ENCODE measurements around the gene GINS2.
A peak's percentile ranks its signal among the peaks of the same experiment; 100 is the strongest.

The GINS2 gene

DNA sequence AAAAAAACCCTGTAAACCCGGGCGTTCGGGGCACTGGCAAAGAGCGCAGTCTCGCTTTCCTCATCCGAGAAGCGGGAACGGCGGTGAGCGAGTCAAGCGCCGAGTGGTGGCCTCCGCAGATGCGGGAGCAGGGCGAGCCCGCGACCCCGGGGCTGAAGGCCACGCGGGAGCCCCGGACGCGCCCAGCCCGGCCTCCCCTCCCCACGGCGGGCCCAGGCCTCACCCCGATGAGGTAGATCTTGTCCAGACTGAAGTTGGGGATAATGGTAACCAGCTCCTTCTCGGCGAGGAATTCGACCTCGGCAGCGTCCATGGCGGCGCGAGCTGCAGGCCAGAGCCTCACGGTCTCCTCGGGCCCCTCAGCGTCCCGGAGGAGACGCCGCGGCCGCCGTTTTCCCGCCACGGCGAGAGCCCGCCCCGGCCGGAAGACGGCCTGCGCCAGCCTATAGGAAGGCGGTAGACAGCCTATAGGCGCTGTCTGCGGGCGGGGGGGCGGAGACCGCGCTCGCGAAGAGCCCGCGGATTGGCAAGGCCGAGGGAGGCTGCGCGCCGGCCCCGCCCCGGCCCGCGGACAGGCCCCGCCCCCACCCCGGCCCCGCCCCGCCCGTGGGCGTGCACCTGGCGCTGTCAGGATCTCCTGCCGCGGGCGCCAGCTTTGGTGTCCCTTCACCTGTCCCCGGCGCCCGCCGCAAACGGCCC lies at the start of gene GINS2:
Gene GINS2 (minus strand): TSS at position 369 of the 699 bp plus-strand sequence. CDS start 56 bp downstream, at position 313.
- peak within 1 kb of the TSS; percentile 59 for H3K4me3 ChIP-seq (ENCODE audit: low read depth, low read length)
- DNase-seq (ENCODE audit: low read depth, low spot score) = peak; percentile 91
- TF ChIP-seq, protein P1, sequence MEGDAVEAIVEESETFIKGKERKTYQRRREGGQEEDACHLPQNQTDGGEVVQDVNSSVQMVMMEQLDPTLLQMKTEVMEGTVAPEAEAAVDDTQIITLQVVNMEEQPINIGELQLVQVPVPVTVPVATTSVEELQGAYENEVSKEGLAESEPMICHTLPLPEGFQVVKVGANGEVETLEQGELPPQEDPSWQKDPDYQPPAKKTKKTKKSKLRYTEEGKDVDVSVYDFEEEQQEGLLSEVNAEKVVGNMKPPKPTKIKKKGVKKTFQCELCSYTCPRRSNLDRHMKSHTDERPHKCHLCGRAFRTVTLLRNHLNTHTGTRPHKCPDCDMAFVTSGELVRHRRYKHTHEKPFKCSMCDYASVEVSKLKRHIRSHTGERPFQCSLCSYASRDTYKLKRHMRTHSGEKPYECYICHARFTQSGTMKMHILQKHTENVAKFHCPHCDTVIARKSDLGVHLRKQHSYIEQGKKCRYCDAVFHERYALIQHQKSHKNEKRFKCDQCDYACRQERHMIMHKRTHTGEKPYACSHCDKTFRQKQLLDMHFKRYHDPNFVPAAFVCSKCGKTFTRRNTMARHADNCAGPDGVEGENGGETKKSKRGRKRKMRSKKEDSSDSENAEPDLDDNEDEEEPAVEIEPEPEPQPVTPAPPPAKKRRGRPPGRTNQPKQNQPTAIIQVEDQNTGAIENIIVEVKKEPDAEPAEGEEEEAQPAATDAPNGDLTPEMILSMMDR (IDR thresholded peaks at IDR 0.05; ENCODE audit: low read depth, low read length) = no peak
- in situ Hi-C loops (cut with HindIII; ENCODE audit: low sequenced_read_pairs) = no loop called here

DNA sequence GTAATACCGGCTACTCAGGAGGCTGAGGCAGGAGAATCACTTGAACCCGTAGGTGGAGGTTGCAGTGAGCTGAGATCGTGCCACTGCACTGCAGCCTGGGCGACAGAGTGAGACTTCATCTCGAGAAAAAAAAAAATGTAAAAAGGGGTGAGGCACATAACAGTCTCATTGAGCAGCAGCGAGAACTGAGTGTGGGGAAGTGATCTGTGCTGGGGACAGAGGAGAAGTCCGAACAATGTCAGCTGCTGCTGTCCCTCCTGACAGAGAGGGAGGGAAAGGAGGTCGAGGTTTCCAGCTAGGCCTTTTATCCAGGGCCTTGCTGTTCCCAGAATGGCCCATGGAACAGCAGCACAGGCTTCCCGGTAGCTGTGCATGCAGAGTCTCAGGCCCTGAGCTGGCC lies 48.2 kb upstream of the GINS2 start:
- H3K4me3 ChIP-seq (ENCODE audit: low read depth, low read length) = no peak overlapping the region
- in situ Hi-C loops (cut with HindIII; ENCODE audit: low sequenced_read_pairs) = no loop called here
- TF ChIP-seq, protein P1 (IDR thresholded peaks at IDR 0.05; ENCODE audit: low read depth, low read length) = no peak
- no peak for DNase-seq (ENCODE audit: low read depth, low spot score)

DNA sequence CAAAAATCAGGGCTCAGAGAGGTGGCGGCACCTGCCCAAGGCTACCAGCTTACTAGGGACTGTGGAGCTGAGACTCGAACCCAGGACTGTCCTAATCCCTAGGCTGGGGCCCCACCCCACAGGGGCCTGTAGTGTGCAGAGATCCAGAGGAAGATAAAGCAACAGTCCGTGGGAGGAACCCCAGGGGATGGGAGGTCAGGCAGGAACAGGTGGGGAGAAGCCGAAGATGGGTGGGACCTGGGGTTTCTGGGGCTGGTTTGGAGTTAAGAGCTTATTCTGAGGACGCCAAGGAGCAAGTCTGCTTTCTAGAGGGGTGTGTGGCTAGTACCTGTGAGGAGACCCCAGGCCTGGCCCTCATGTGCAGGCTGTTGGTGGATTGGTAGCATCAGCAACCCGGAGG lies 47.2 kb upstream of the GINS2 start:
- TF ChIP-seq, protein P1 (IDR thresholded peaks at IDR 0.05; ENCODE audit: low read depth, low read length) = no peak

DNA sequence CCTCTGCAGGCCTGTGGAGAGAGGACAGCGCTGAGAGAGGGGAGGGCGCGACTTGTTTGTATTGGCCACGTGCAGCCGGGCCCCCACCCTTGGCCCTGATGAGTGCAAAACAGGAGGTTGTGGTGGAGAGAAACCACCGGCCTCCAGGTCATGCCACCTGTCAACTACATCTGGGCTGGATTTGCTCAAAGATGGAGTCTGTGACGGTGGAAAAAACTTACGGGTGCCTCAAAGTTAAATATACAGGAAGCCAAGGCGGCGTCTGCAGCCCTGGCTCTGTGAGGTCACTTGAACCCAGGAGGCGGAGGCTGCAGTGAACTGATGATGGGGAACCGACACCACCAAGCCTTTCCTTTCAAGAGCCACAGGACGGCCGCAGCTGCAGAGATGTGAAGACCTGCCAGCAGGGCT lies 46.5 kb upstream of the GINS2 start:
- DNase-seq (ENCODE audit: low read depth, low spot score) = no peak
- no peak overlapping the region for H3K4me3 ChIP-seq (ENCODE audit: low read depth, low read length)
- TF ChIP-seq, protein P1 (IDR thresholded peaks at IDR 0.05; ENCODE audit: low read depth, low read length) = no peak
- in situ Hi-C loops (cut with HindIII; ENCODE audit: low sequenced_read_pairs) = no loop called here

More for the DNA sequence above, 47.2 kb upstream of the GINS2 start:
- DNase-seq (ENCODE audit: low read depth, low spot score) = no peak
- in situ Hi-C loops (cut with HindIII; ENCODE audit: low sequenced_read_pairs) = no loop called here
- no peak overlapping the region for H3K4me3 ChIP-seq (ENCODE audit: low read depth, low read length)

DNA sequence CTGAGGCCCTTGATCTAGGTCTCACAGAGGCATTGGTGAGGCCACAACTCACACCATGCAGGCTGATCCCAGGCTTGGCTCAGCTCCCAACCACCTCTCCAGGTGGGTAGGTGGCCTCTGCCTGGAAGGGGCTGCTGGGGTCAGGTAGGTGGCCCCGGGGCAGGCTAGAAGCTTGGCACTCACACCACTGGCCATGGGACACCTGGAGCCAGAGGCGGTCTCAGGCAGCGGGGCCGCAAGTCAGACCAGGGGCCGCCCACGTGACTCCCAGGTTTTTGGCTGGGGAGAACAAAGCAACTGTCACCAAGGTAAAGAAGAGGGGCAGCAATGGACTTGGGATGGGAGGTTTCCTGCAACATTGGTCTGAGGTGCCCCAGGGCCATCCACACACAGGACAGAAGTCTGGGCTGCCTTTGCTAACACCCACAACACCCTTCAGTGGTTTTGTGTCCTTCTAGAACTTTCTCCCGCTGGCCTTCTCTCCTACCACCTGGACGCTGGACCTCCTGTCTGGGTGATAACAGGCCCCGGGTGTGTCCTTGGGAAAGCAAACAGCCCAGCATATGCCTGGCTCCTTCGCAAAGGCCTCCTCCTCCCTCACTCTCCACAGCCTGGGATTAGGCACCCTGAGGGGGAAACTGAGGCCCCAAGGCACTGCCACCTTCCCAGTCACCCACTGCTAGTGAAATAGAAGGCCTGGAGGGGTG lies 45.7 kb upstream of the GINS2 start:
- H3K4me3 ChIP-seq (ENCODE audit: low read depth, low read length) = no peak overlapping the region
- in situ Hi-C loops (cut with HindIII; ENCODE audit: low sequenced_read_pairs) = no loop called here
- DNase-seq (ENCODE audit: low read depth, low spot score) = no peak
- TF ChIP-seq, protein P1 (IDR thresholded peaks at IDR 0.05; ENCODE audit: low read depth, low read length) = no peak

DNA sequence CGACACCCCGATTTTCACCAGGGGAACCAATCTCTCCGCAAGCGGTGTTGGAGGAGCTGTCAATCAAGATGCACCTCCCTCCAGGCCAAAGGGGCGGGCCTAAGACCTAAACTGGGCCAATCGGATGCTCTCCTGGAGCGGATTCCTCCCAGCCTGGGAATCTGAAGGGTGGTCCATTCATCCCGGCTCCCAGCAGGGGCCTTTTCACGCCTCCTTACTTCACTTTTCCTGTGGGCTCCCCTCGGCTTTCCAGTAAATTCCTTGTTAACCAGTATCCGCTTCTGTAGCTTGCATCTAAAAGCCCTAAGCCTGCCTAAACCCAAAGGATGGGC lies 45.1 kb upstream of the GINS2 start:
- TF ChIP-seq, protein P1 (IDR thresholded peaks at IDR 0.05; ENCODE audit: low read depth, low read length) = no peak
- in situ Hi-C loops (cut with HindIII; ENCODE audit: low sequenced_read_pairs) = no loop called here
- no peak overlapping the region for H3K4me3 ChIP-seq (ENCODE audit: low read depth, low read length)
- DNase-seq (ENCODE audit: low read depth, low spot score) = no peak

Data from astrocyte of the spinal cord (primary cell).